AG10803 (cell line): ENCODE measurements around the gene STIM1.
"Not testable (repeated sequence)": the region's sequence is repeated elsewhere in the genome, so short reads cannot be mapped to it uniquely, and the experiment has no call there.

Experiments
- DNase-seq: peaks from one replicate; pipeline ENCODE4 v3.0.0; 2010; ENCODE audit warnings: low read depth
- H3K4me3 ChIP-seq: 2 replicates; pipeline ENCODE4 v1.5.1; 2011; ENCODE audit warnings: mild to moderate bottlenecking, low read length, control low read depth
- TF ChIP-seq, protein P1 (sequence below): conservative IDR thresholded peaks from 2 replicates; pipeline ENCODE4 v1.5.1; 2011; ENCODE audit warnings: mild to moderate bottlenecking, low read length, control low read depth, inconsistent platforms

Gene STIM1

DNA sequence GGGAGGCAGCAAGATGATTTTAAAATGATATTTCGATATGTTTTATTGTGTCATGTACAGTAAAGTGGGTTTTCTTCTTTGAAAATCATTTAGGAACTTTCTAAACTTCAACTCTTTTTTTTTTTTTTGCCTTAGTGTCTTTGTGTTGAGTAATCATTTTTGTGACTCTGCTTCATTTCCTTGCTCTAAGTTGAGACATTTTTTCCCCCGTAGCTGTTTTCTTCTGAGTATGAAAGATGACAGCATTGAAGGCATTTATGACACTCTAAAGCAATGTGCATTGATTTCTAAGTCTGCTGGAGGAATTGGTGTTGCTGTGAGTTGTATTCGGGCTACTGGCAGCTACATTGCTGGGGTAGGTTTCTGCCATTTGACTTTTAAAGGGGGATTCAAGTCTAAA is 262.6 kb downstream of the STIM1 start:
- TF ChIP-seq, protein P1, sequence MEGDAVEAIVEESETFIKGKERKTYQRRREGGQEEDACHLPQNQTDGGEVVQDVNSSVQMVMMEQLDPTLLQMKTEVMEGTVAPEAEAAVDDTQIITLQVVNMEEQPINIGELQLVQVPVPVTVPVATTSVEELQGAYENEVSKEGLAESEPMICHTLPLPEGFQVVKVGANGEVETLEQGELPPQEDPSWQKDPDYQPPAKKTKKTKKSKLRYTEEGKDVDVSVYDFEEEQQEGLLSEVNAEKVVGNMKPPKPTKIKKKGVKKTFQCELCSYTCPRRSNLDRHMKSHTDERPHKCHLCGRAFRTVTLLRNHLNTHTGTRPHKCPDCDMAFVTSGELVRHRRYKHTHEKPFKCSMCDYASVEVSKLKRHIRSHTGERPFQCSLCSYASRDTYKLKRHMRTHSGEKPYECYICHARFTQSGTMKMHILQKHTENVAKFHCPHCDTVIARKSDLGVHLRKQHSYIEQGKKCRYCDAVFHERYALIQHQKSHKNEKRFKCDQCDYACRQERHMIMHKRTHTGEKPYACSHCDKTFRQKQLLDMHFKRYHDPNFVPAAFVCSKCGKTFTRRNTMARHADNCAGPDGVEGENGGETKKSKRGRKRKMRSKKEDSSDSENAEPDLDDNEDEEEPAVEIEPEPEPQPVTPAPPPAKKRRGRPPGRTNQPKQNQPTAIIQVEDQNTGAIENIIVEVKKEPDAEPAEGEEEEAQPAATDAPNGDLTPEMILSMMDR: no peak
- peak; percentile 61 for DNase-seq
- no peak overlapping the region for H3K4me3 ChIP-seq

DNA sequence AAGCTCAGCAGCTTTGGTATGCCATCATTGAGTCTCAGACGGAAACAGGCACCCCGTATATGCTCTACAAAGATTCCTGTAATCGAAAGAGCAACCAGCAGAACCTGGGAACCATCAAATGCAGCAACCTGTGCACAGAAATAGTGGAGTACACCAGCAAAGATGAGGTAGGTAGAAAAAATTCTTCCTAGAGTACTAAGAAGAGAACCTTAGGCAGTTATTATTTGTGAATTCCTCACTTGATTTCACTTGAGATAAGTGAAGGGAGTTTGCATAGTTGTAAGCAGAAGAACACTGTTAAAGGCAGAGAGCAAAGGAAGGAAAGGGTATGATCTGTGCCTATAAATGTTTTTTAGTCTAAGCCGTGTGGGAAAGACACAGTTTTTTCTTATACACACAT is 267.8 kb downstream of the STIM1 start:
- no peak for DNase-seq

DNA sequence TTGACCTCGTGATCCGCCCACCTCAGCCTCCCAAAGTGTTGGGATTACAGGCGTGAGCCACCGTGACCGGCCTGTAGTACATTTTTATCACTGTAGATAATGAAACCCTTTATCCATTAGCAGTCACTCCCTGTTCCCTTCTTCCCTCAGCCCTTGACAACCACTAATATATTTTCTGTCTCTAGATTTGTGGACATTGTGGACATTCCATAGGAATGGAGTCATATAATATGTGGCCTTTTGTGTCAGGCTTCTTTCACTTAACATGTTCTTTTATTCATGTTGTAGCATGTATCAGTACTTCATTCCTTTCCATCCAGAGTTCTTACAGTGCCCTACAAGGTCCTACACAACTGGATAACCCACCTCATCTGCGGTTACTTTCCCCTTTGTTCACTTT is 269.7 kb downstream of the STIM1 start:
- TF ChIP-seq, protein P1: no peak
- peak; percentile 3 for DNase-seq
- H3K4me3 ChIP-seq: no peak overlapping the region

More for the DNA sequence above, 267.8 kb downstream of the STIM1 start:
- TF ChIP-seq, protein P1: no peak
- H3K4me3 ChIP-seq: no peak overlapping the region

DNA sequence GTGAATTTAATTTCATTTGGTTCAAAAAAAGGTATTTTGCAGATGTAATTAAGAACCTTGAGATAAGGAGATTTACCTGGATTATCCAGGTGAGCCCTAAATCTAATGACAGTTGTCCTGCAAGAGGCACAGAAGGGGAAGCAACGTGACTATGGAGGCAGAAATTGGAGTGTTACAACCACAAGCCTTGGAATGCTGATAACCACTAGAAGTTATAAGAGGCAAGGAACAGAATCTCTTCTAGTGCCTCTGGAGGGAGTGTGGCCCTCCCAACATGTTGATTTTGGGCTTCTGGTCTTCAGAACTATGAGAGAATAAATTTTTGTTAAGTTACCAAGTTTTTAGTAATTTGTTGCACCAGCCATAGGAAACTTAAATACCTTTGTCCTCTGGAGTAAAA is 271.9 kb downstream of the STIM1 start:
- TF ChIP-seq, protein P1: no peak
- DNase-seq: no peak
- no peak overlapping the region for H3K4me3 ChIP-seq

DNA sequence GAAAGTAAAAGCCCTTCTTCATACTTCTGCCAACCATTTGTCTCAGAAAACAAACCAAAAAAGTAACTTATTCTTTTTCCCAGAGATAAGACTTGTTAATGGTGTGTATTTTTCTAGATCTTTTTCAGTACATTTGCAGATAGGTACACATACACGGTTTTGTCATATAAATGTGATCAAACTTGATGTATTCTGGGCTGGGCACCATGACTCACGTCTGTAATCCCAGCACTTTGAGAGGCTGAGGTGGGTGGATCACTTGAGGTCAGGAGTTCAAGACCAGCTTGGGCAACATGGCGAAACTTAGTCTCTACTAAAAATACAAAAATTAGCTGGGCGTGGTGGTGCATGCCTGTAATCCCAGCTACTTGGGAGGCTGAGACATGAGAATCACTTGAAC is 274.8 kb downstream of the STIM1 start:
- DNase-seq, H3K4me3 ChIP-seq: not testable (repeated sequence)

DNA sequence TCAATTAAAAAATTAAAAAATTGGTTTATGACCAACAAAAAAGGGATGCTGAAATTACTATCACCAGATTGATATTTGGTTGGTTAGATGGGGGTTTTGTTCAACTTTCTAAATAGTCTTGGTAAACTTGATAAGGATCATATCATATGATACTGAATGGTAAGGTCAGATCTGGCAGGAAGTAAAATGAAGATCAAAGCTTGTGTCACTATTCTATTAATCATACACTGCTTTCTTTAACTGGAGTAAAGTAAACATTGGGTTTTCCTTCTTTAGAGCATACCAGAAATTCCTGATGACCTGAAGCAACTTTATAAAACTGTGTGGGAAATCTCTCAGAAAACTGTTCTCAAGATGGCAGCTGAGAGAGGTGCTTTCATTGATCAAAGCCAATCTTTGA is 279.3 kb downstream of the STIM1 start:
- no peak overlapping the region for H3K4me3 ChIP-seq
- TF ChIP-seq, protein P1: no peak
- DNase-seq: peak; percentile 43

DNA sequence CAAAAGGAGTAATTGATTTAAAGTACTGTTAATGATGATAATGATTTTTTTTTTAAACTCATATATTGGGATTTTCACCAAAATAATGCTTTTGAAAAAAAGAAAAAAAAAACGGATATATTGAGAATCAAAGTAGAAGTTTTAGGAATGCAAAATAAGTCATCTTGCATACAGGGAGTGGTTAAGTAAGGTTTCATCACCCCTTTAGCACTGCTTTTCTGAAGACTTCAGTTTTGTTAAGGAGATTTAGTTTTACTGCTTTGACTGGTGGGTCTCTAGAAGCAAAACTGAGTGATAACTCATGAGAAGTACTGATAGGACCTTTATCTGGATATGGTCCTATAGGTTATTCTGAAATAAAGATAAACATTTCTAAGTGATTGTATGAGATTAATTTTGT is 283.0 kb downstream of the STIM1 start:
- DNase-seq: no peak
- TF ChIP-seq, protein P1: no peak
- H3K4me3 ChIP-seq: no peak overlapping the region

DNA sequence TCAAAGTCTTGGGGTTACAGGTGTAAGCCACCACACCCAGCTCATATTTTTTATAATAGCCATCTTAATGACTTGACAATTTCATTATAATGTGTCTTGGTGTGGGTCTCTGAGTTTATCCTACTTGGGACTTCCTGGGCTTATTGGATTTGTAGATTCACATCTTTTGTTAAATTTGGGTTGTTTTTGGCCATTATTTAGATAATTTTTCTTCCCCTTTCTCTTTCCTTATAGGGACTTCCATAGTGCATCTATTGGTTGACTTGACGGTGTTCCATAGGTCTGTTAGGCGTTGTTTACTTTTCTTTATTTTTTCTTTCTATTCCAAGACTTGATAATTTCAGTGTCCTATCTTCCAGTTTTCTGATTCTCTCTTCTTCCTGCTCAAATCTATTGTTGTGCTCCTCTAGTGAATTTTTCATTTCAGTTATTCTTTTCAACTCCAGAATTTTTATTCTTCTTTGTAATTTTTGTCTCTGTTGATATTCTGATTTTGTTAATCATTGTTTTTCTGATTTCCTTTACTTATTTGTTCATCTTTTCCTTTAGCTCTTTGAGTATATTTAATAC is 284.7 kb downstream of the STIM1 start:
- no peak for DNase-seq
- no peak overlapping the region for H3K4me3 ChIP-seq
- TF ChIP-seq, protein P1: no peak
